SU-DHL-6 (cell line): ENCODE data around the gene SMARCA4.

ENCODE experiments used
- CTCF ChIP-seq: fragments of 200-600 bp; sonication (generic); IDR thresholded peaks from one replicate; pipeline ENCODE4 v1.5.1; 2017; ENCODE audit warnings: antibody characterized with exemption, mild to moderate bottlenecking, low read length, moderate library complexity; ENCODE audit not compliant: insufficient read depth, poor library complexity, severe bottlenecking
- EZH2phosphoT487 ChIP-seq: fragments of 200-600 bp; sonication (generic), shearing (Covaris generic); conservative IDR thresholded peaks from 2 replicates; pipeline ENCODE4 v1.6.1; 2018; ENCODE audit warnings: mild to moderate bottlenecking, antibody characterized with exemption, low read length, moderate library complexity, mixed read lengths

GRCh38 chr19:11020982-11021759 is 60.3 kb downstream of the SMARCA4 start:
- TF ChIP-seq CTCF: no peak
- no peak for TF ChIP-seq EZH2phosphoT487
